HG03565 (cell line): ENCODE measurements around the gene HOXA7.

ENCODE experiments used
- ATAC-seq: cut with Tn5 transposase; IDR thresholded peaks from one replicate; pipeline ENCODE4 v1.9.1; 2021; ENCODE audit warnings: mild to moderate bottlenecking, moderate library complexity; ENCODE audit not compliant: unreplicated experiment

Gene HOXA7

GRCh38 chr7:27182861-27183681, 26.6 kb upstream of the HOXA7 start:
- ATAC-seq, result no peak

- ATAC-seq, result no peak
Measured at GRCh38 chr7:27182285-27182841, 25.9 kb upstream of the HOXA7 start.

- no peak for ATAC-seq
Measured at GRCh38 chr7:27181795-27182275, 25.4 kb upstream of the HOXA7 start.

- ATAC-seq, result no peak
Measured at GRCh38 chr7:27180431-27181420, 24.3 kb upstream of the HOXA7 start.

GRCh38 chr7:27179503-27180430, 23.3 kb upstream of the HOXA7 start:
- no peak for ATAC-seq

GRCh38 chr7:27179030-27179429, 22.6 kb upstream of the HOXA7 start:
- no peak for ATAC-seq

- ATAC-seq, result no peak
Measured at GRCh38 chr7:27178366-27178765, 21.9 kb upstream of the HOXA7 start.

GRCh38 chr7:27177795-27178320, 21.4 kb upstream of the HOXA7 start:
- ATAC-seq, result no peak

- ATAC-seq, result no peak
Measured at GRCh38 chr7:27176962-27177794, 20.7 kb upstream of the HOXA7 start.

GRCh38 chr7:27176524-27176845, 20.0 kb upstream of the HOXA7 start:
- ATAC-seq, result no peak

GRCh38 chr7:27175626-27176523, 19.4 kb upstream of the HOXA7 start:
- no peak for ATAC-seq

GRCh38 chr7:27174874-27175625, 18.6 kb upstream of the HOXA7 start:
- no peak for ATAC-seq

- no peak for ATAC-seq
Measured at GRCh38 chr7:27173956-27174873, 17.7 kb upstream of the HOXA7 start, which contains the start of gene HOXA10. HOXA10 (minus strand) TSS chr7:27174320; CDS start chr7:27174306, 14 bp downstream.

GRCh38 chr7:27173511-27173955, 17.1 kb upstream of the HOXA7 start:
- no peak for ATAC-seq

GRCh38 chr7:27172823-27173510, 16.5 kb upstream of the HOXA7 start:
- ATAC-seq, result no peak
